Activated T-helper 2 cell treated with anti-CD3 and anti-CD28 coated beads, Interferon-gamma antibody, Interleukin-2, Interleukin-4, amounts not matched to agents 10 μg/mL and 5 μg/mL and 100 μg/mL, durations not matched to agents 14 hours and 24 hours and 36 hours (primary cell): ENCODE data around the gene KCNQ5. TPM values are rescaled to one million over a fixed set of nuclear protein-coding genes. Genes with fewer than 3 reads are reported as not detected.

Experiments used
- DNase-seq: peaks from one replicate; pipeline ENCODE4 v3.0.0; 2021; ENCODE audit warnings: low spot score
- H3K27ac Mint-ChIP-seq: one replicate; pipeline ENCODE4 v1.8.0; 2021; ENCODE audit warnings: mixed read lengths
- H3K27me3 Mint-ChIP-seq: one replicate; pipeline ENCODE4 v1.8.0; 2021; ENCODE audit warnings: low read depth, mixed read lengths
- H3K36me3 Mint-ChIP-seq: one replicate; pipeline ENCODE4 v1.8.0; 2021; ENCODE audit warnings: low read depth, mixed read lengths
- H3K4me1 Mint-ChIP-seq: one replicate; pipeline ENCODE4 v1.8.0; 2021; ENCODE audit warnings: low read depth, mixed read lengths
- H3K4me3 Mint-ChIP-seq: one replicate; pipeline ENCODE4 v1.8.0; 2021; ENCODE audit warnings: low read depth, mild to moderate bottlenecking, moderate library complexity, mixed read lengths
- H3K9me3 Mint-ChIP-seq: one replicate; pipeline ENCODE4 v1.8.0; 2021; ENCODE audit warnings: mixed read lengths
- intact Hi-C: fragments of 100-400 bp; cut with micrococcal nuclease; formaldehyde crosslinking; loops from one replicate; pipeline ENCODE4 v1.15.1; 2023
- total RNA-seq: library from RNA; stranded (reverse); gene quantifications from 2 replicates; pipeline ENCODE4 v1.2.3, GENCODE V29; 2022

KCNQ5 gene
- total RNA-seq, 1 donor from 2014 or later, result 15.3 TPM

GRCh38 chr6:73074175-73074574, 452.3 kb downstream of the KCNQ5 start:
- H3K36me3 Mint-ChIP-seq, result no peaks in the 10 kb centered on the region
- no peaks in the 10 kb centered on the region for H3K27me3 Mint-ChIP-seq
- no peaks in the 10 kb centered on the region for H3K4me1 Mint-ChIP-seq
- no peak overlapping the region for H3K27ac Mint-ChIP-seq
- no peak for DNase-seq
- no peaks in the 10 kb centered on the region for H3K9me3 Mint-ChIP-seq
- H3K4me3 Mint-ChIP-seq, result no peak overlapping the region
- intact Hi-C loops, result no loop called here

- DNase-seq, result no peak
- no peak overlapping the region for H3K27ac Mint-ChIP-seq
- no peaks in the 10 kb centered on the region for H3K9me3 Mint-ChIP-seq
- H3K4me3 Mint-ChIP-seq, result no peak overlapping the region
- H3K4me1 Mint-ChIP-seq, result peaks cover 6% of the 10 kb centered on the region
- no peaks in the 10 kb centered on the region for H3K27me3 Mint-ChIP-seq
- intact Hi-C loops, result no loop called here
- no peaks in the 10 kb centered on the region for H3K36me3 Mint-ChIP-seq
These were observed 454.5 kb downstream of the KCNQ5 start for GRCh38 chr6:73076211-73076954.

- Mint-ChIP-seq H3K36me3 (no peaks in the 10 kb centered on the region), H3K4me1 (peaks cover 6% of the 10 kb centered on the region), H3K9me3 (no peaks in the 10 kb centered on the region), H3K4me3 (no peak overlapping the region), H3K27me3 (no peaks in the 10 kb centered on the region), H3K27ac (no peak overlapping the region)
- no peak for DNase-seq
- intact Hi-C loops, result no loop called here
These were observed 456.5 kb downstream of the KCNQ5 start for GRCh38 chr6:73078333-73078862.

GRCh38 chr6:73078908-73079610, 457.2 kb downstream of the KCNQ5 start:
- no peaks in the 10 kb centered on the region for H3K36me3 Mint-ChIP-seq
- no peaks in the 10 kb centered on the region for H3K27me3 Mint-ChIP-seq
- no peak for DNase-seq
- H3K4me3 Mint-ChIP-seq, result no peak overlapping the region
- intact Hi-C loops, result no loop called here
- H3K27ac Mint-ChIP-seq, result no peak overlapping the region
- H3K4me1 Mint-ChIP-seq, result peaks cover 6% of the 10 kb centered on the region
- H3K9me3 Mint-ChIP-seq, result no peaks in the 10 kb centered on the region

GRCh38 chr6:73079611-73079955, 457.7 kb downstream of the KCNQ5 start:
- no peaks in the 10 kb centered on the region for H3K36me3 Mint-ChIP-seq
- no peak for DNase-seq
- no peak overlapping the region for H3K4me3 Mint-ChIP-seq
- H3K27ac Mint-ChIP-seq, result no peak overlapping the region
- intact Hi-C loops, result no loop called here
- no peaks in the 10 kb centered on the region for H3K27me3 Mint-ChIP-seq
- peaks cover 6% of the 10 kb centered on the region for H3K4me1 Mint-ChIP-seq
- no peaks in the 10 kb centered on the region for H3K9me3 Mint-ChIP-seq

GRCh38 chr6:73079978-73080377, 458.1 kb downstream of the KCNQ5 start:
- Mint-ChIP-seq H3K4me3 (no peak overlapping the region), H3K27ac (no peak overlapping the region), H3K4me1 (peaks cover 6% of the 10 kb centered on the region), H3K9me3 (no peaks in the 10 kb centered on the region), H3K36me3 (no peaks in the 10 kb centered on the region), H3K27me3 (no peaks in the 10 kb centered on the region)
- intact Hi-C loops, result no loop called here
- no peak for DNase-seq

- no peak overlapping the region for H3K4me3 Mint-ChIP-seq
These were observed 460.1 kb downstream of the KCNQ5 start for GRCh38 chr6:73081955-73082354.

GRCh38 chr6:73083886-73084285, 462.0 kb downstream of the KCNQ5 start:
- H3K4me3 Mint-ChIP-seq, result no peak overlapping the region
- no peaks in the 10 kb centered on the region for H3K36me3 Mint-ChIP-seq
- intact Hi-C loops, result no loop called here
- H3K9me3 Mint-ChIP-seq, result no peaks in the 10 kb centered on the region
- H3K27me3 Mint-ChIP-seq, result no peaks in the 10 kb centered on the region
- no peak for DNase-seq
- H3K27ac Mint-ChIP-seq, result no peak overlapping the region
- H3K4me1 Mint-ChIP-seq, result peaks cover 12% of the 10 kb centered on the region

More at GRCh38 chr6:73081955-73082354, 460.1 kb downstream of the KCNQ5 start:
- no peaks in the 10 kb centered on the region for H3K36me3 Mint-ChIP-seq
- intact Hi-C loops, result no loop called here
- peaks cover 6% of the 10 kb centered on the region for H3K4me1 Mint-ChIP-seq
- DNase-seq, result no peak
- no peaks in the 10 kb centered on the region for H3K27me3 Mint-ChIP-seq
- H3K27ac Mint-ChIP-seq, result no peak overlapping the region
- H3K9me3 Mint-ChIP-seq, result no peaks in the 10 kb centered on the region

- H3K4me3 Mint-ChIP-seq, result no peak overlapping the region
- H3K27me3 Mint-ChIP-seq, result no peaks in the 10 kb centered on the region
- no peak overlapping the region for H3K27ac Mint-ChIP-seq
- H3K4me1 Mint-ChIP-seq, result peaks cover 6% of the 10 kb centered on the region
- H3K9me3 Mint-ChIP-seq, result no peaks in the 10 kb centered on the region
- no peaks in the 10 kb centered on the region for H3K36me3 Mint-ChIP-seq
- intact Hi-C loops, result no loop called here
- DNase-seq, result no peak
These were observed 463.6 kb downstream of the KCNQ5 start for GRCh38 chr6:73085443-73085871.

GRCh38 chr6:73086726-73087125, 464.9 kb downstream of the KCNQ5 start:
- no peak overlapping the region for H3K4me3 Mint-ChIP-seq
- intact Hi-C loops, result no loop called here

GRCh38 chr6:73088138-73088813, 466.4 kb downstream of the KCNQ5 start:
- no peak overlapping the region for H3K27ac Mint-ChIP-seq
- H3K9me3 Mint-ChIP-seq, result peaks cover 13% of the 10 kb centered on the region
- no peak overlapping the region for H3K4me3 Mint-ChIP-seq
- DNase-seq, result no peak
- H3K36me3 Mint-ChIP-seq, result peaks cover 4% of the 10 kb centered on the region
- H3K27me3 Mint-ChIP-seq, result no peaks in the 10 kb centered on the region
- intact Hi-C loops, result no loop called here
- H3K4me1 Mint-ChIP-seq, result peaks cover 6% of the 10 kb centered on the region

More at GRCh38 chr6:73086726-73087125, 464.9 kb downstream of the KCNQ5 start:
- no peak for DNase-seq
- Mint-ChIP-seq H3K36me3 (peaks cover 4% of the 10 kb centered on the region), H3K27ac (no peak overlapping the region), H3K4me1 (peaks cover 6% of the 10 kb centered on the region), H3K9me3 (peaks cover 4% of the 10 kb centered on the region), H3K27me3 (no peaks in the 10 kb centered on the region)

GRCh38 chr6:73104921-73105320, 483.1 kb downstream of the KCNQ5 start:
- H3K4me3 Mint-ChIP-seq, result no peak overlapping the region
- H3K27ac Mint-ChIP-seq, result no peak overlapping the region
- H3K9me3 Mint-ChIP-seq, result peaks cover 10% of the 10 kb centered on the region
- no peak for DNase-seq
- intact Hi-C loops, result no loop called here
- peaks cover 3% of the 10 kb centered on the region for H3K4me1 Mint-ChIP-seq
- no peaks in the 10 kb centered on the region for H3K36me3 Mint-ChIP-seq
- no peaks in the 10 kb centered on the region for H3K27me3 Mint-ChIP-seq

GRCh38 chr6:73107016-73107415, 485.2 kb downstream of the KCNQ5 start:
- no peak overlapping the region for H3K27ac Mint-ChIP-seq
- intact Hi-C loops, result no loop called here
- no peak for DNase-seq
- H3K4me3 Mint-ChIP-seq, result no peak overlapping the region
- H3K36me3 Mint-ChIP-seq, result no peaks in the 10 kb centered on the region
- no peaks in the 10 kb centered on the region for H3K27me3 Mint-ChIP-seq
- peaks cover 3% of the 10 kb centered on the region for H3K4me1 Mint-ChIP-seq
- H3K9me3 Mint-ChIP-seq, result no peaks in the 10 kb centered on the region
